Measurements from ENCODE around the gene HDGFL2. TPM values are rescaled to one million over a fixed set of nuclear protein-coding genes. Genes with fewer than 3 reads are reported as not detected.

The HDGFL2 gene
- total RNA-seq, 1 donor from 2014 or later: 28.4 TPM

GRCh38 chr19:4507804-4508203 is 35.7 kb downstream of the HDGFL2 start:
- intact Hi-C loops (cut with DNase I): no loop called here
- no peak for DNase-seq (ENCODE audit: low spot score)

GRCh38 chr19:4508698-4509097 is 36.6 kb downstream of the HDGFL2 start:
- intact Hi-C loops (cut with DNase I): no loop called here

GRCh38 chr19:4510435-4511255 is 38.5 kb downstream of the HDGFL2 start:
- DNase-seq (ENCODE audit: low spot score): no peak
- intact Hi-C loops (cut with DNase I): no loop called here

More at GRCh38 chr19:4508698-4509097, 36.6 kb downstream of the HDGFL2 start:
- no peak for DNase-seq (ENCODE audit: low spot score)

GRCh38 chr19:4511300-4512054 is 39.4 kb downstream of the HDGFL2 start:
- DNase-seq (ENCODE audit: low spot score): no peak
- intact Hi-C loops (cut with DNase I): no loop called here

- intact Hi-C loops (cut with DNase I): no loop called here
Measured at GRCh38 chr19:4512070-4512469, 40.0 kb downstream of the HDGFL2 start.

GRCh38 chr19:4513248-4513647 is 41.2 kb downstream of the HDGFL2 start:
- no peak for DNase-seq (ENCODE audit: low spot score)
- intact Hi-C loops (cut with DNase I): no loop called here

More at GRCh38 chr19:4512070-4512469, 40.0 kb downstream of the HDGFL2 start:
- DNase-seq (ENCODE audit: low spot score): no peak

GRCh38 chr19:4515732-4516131 is 43.6 kb downstream of the HDGFL2 start:
- no peak for DNase-seq (ENCODE audit: low spot score)
- intact Hi-C loops (cut with DNase I): no loop called here

- intact Hi-C loops (cut with DNase I): no loop called here
- DNase-seq (ENCODE audit: low spot score): no peak
Measured at GRCh38 chr19:4516199-4516938, 44.3 kb downstream of the HDGFL2 start.

GRCh38 chr19:4516939-4517300 is 44.8 kb downstream of the HDGFL2 start:
- no peak for DNase-seq (ENCODE audit: low spot score)
- intact Hi-C loops (cut with DNase I): no loop called here

- intact Hi-C loops (cut with DNase I): no loop called here
Measured at GRCh38 chr19:4517451-4518057, 45.5 kb downstream of the HDGFL2 start.

GRCh38 chr19:4518345-4519171 is 46.5 kb downstream of the HDGFL2 start, which contains the start of gene PLIN4:
Gene PLIN4, minus strand, starts transcription at chr19:4518486. Its CDS starts 214 bp downstream, at chr19:4518272.
- peak; percentile 90 for DNase-seq (ENCODE audit: low spot score)
- intact Hi-C loops (cut with DNase I): no loop called here

More at GRCh38 chr19:4517451-4518057, 45.5 kb downstream of the HDGFL2 start:
- no peak for DNase-seq (ENCODE audit: low spot score)

GRCh38 chr19:4519172-4519496 is 47.0 kb downstream of the HDGFL2 start:
- no peak for DNase-seq (ENCODE audit: low spot score)
- intact Hi-C loops (cut with DNase I): no loop called here

GRCh38 chr19:4519521-4520277 is 47.6 kb downstream of the HDGFL2 start:
- no peak for DNase-seq (ENCODE audit: low spot score)
- intact Hi-C loops (cut with DNase I): no loop called here

- intact Hi-C loops (cut with DNase I): no loop called here
- DNase-seq (ENCODE audit: low spot score): no peak
Measured at GRCh38 chr19:4521170-4521887, 49.2 kb downstream of the HDGFL2 start.

- DNase-seq (ENCODE audit: low spot score): no peak
- intact Hi-C loops (cut with DNase I): no loop called here
Measured at GRCh38 chr19:4521888-4522242, 49.8 kb downstream of the HDGFL2 start.

- intact Hi-C loops (cut with DNase I): no loop called here
- DNase-seq (ENCODE audit: low spot score): no peak
Measured at GRCh38 chr19:4522291-4523002, 50.4 kb downstream of the HDGFL2 start.

Measured in cardiac septum (tissue), 1 donor.